Spleen (tissue), 11 donors: Measurements from ENCODE around the gene MRC1. TPM values are rescaled to one million over a fixed set of nuclear protein-coding genes. Genes with fewer than 3 reads are reported as not detected.

ENCODE experiments used
- DNase-seq: peaks from one replicate; pipeline ENCODE4 v3.0.0-alpha.2; 2020
- H3K27ac ChIP-seq, 8 donors: fragments of 200-600 bp; sonication (generic) in 7 of 8; 1 replicate in 4 of 8; 2 replicates in 4 of 8; pipeline versions ENCODE4 v1.5.0 to v1.8.0; 2016 to 2021; ENCODE audit warnings: inconsistent platforms in 4 of 8, mild to moderate bottlenecking in 4 of 8, moderate library complexity in 1 of 8
- H3K27me3 ChIP-seq, 7 donors: fragments of 200-600 bp; sonication (generic) in 6 of 7; replicated peaks in 1 of 7; 1 replicate in 4 of 7; 2 replicates in 3 of 7; pipeline versions ENCODE4 v1.5.0 to v1.8.0; 2016 to 2021; ENCODE audit warnings: inconsistent platforms in 3 of 7, mild to moderate bottlenecking in 1 of 7
- H3K36me3 ChIP-seq, 6 donors: fragments of 200-600 bp; sonication (generic) in 5 of 6; 1 replicate in 4 of 6; 2 replicates in 2 of 6; pipeline versions ENCODE4 v1.5.0 to v1.8.0; 2016 to 2021; ENCODE audit warnings: inconsistent platforms in 2 of 6
- H3K4me1 ChIP-seq, 6 donors: fragments of 200-600 bp; sonication (generic) in 5 of 6; 1 replicate in 3 of 6; 2 replicates in 3 of 6; pipeline versions ENCODE4 v1.5.0 to v1.8.0; 2016 to 2021; ENCODE audit warnings: inconsistent platforms in 3 of 6
- H3K4me3 ChIP-seq, 8 donors: fragments of 200-600 bp; sonication (generic) in 7 of 8; 1 replicate in 4 of 8; 2 replicates in 4 of 8; pipeline versions ENCODE4 v1.5.0 to v1.8.0; 2016 to 2021; ENCODE audit warnings: inconsistent platforms in 4 of 8, mild to moderate bottlenecking in 4 of 8, moderate library complexity in 2 of 8
- H3K9me3 ChIP-seq, 8 donors: fragments of 200-600 bp; sonication (generic) in 7 of 8; 1 replicate in 4 of 8; 2 replicates in 4 of 8; pipeline versions ENCODE4 v1.5.0 to v1.8.0; 2016 to 2021; ENCODE audit warnings: inconsistent platforms in 4 of 8
- CTCF ChIP-seq, 11 experiments: fragments of 200-600 bp in 7 of 11; fragments of 450-650 bp in 4 of 11; sonication (generic) in 4 of 11; IDR thresholded peaks in 8 of 11; conservative IDR thresholded peaks in 3 of 11; 1 replicate in 7 of 11; 2 replicates in 4 of 11; pipeline versions ENCODE4 v1.4.0 to v1.8.0; 2016 to 2021; ENCODE audit warnings: antibody characterized with exemption in 11 of 11, inconsistent platforms in 4 of 11, mild to moderate bottlenecking in 1 of 11
- POLR2A ChIP-seq, 3 donors: fragments of 450-650 bp; IDR thresholded peaks; one replicate each; pipeline ENCODE4 v1.5.1; 2017; ENCODE audit warnings: antibody characterized with exemption in 3 of 3, mild to moderate bottlenecking in 1 of 3
- POLR2AphosphoS5 ChIP-seq, 3 donors: sonication (generic); formaldehyde crosslinking; IDR thresholded peaks; one replicate each; pipeline ENCODE4 v1.5.1; 2017; ENCODE audit warnings: antibody characterized with exemption in 3 of 3
- WGBS, 5 donors: extraction: QIAGEN DNeasy Blood & Tissue Kit in 3 of 5; methylation state at CpG; one replicate each; pipeline versions ENCODE4 v1.1.5 to v1.1.7; 2013 to 2018; 5-methylcytosine and 5-hydroxymethylcytosine counted together
- intact Hi-C: fragments of 100-400 bp; cut with DNase I; formaldehyde crosslinking; loops from one replicate; pipeline ENCODE4 v1.15.0; 2023; ENCODE audit warnings: low total_unique reads
- polyA plus RNA-seq, 3 donors: library from polyadenylated mRNA; stranded (reverse); fragments of 200-250 nt; gene quantifications; one replicate each; pipeline ENCODE4 v1.2.1, GENCODE V29; 2013
- total RNA-seq, 7 donors: library from RNA; depleted of rRNA in 3 of 7; stranded (reverse); fragments of >200 nt in 3 of 7; fragmentation: NEBNext Ultra II Directional in 4 of 7; extraction: Animal tissue kit (Norgen Biotek cat#: 25700) in 4 of 7; gene quantifications; one replicate each; pipeline versions ENCODE4 v1.1.0 to v1.2.1, GENCODE V29; 2016 to 2021
- donor health status: healthy with polysubstance abuse.
- donor health status: DM: no; HTN: no; CAD: no; lungs with moderate emphysema.
- donor health status: DM: no; HTN: no; CAD: no.
- donor health status: Bipolar disorder and iron deficiency.
- donor health status: healthy.
- donor health status: DM: no; HTN: no; CAD: no.
- donor health status: DM: yes; HTN: yes; CAD: no.

The MRC1 gene
- total and polyA plus RNA-seq, 10 donors = 9.9 to 370 (median 129) TPM

- DNase-seq = no peak
- Histone ChIP-seq H3K36me3 (no peaks in the 10 kb centered on the region), H3K4me3 (no peak overlapping the region), H3K27me3 (no peaks in the 10 kb centered on the region), H3K4me1 (peaks cover 0 to 7% (median 0%) of the 10 kb centered on the region in 6 donors), H3K9me3 (no peaks in the 10 kb centered on the region), H3K27ac (no peak overlapping the region)
- TF ChIP-seq CTCF (IDR thresholded peaks at IDR 0.05 in 8 of 11, conservative IDR thresholded peaks at IDR 0.05 in 3 of 11) (no peak), POLR2AphosphoS5 (IDR thresholded peaks at IDR 0.05) (no peak), POLR2A (IDR thresholded peaks at IDR 0.05) (no peak)
- intact Hi-C loops = no loop called here
- WGBS, 5 donors = 83 to 97% (median 91%) methylated on average over 4 of the region's 4 CpGs
Observed at GRCh38 chr10:17795083-17795482, 14.1 kb upstream of the MRC1 start.

- Histone ChIP-seq H3K27me3 (no peaks in the 10 kb centered on the region), H3K4me3 (no peak overlapping the region), H3K27ac (no peak overlapping the region), H3K4me1 (peaks cover 0 to 7% (median 0%) of the 10 kb centered on the region in 6 donors), H3K36me3 (no peaks in the 10 kb centered on the region), H3K9me3 (no peaks in the 10 kb centered on the region)
- intact Hi-C loops = no loop called here
- DNase-seq = no peak
- 82 to 94% (median 87%) methylated on average over 17 of the region's 17 CpGs for WGBS, 5 donors
- TF ChIP-seq CTCF (IDR thresholded peaks at IDR 0.05 in 8 of 11, conservative IDR thresholded peaks at IDR 0.05 in 3 of 11) (no peak), POLR2AphosphoS5 (IDR thresholded peaks at IDR 0.05) (no peak), POLR2A (IDR thresholded peaks at IDR 0.05) (no peak)
Observed at GRCh38 chr10:17795813-17796594, 13.1 kb upstream of the MRC1 start.

- Histone ChIP-seq H3K27ac (no peak overlapping the region), H3K9me3 (peaks cover 0 to 6% (median 0%) of the 10 kb centered on the region in 8 donors), H3K4me3 (no peak overlapping the region), H3K4me1 (peaks cover 0 to 11% (median 0%) of the 10 kb centered on the region in 6 donors), H3K36me3 (no peaks in the 10 kb centered on the region), H3K27me3 (no peaks in the 10 kb centered on the region)
- 77 to 97% (median 88%) methylated on average over 3 of the region's 3 CpGs for WGBS, 5 donors
- no peak for DNase-seq
- no peak for TF ChIP-seq POLR2A (IDR thresholded peaks at IDR 0.05)
- no peak for TF ChIP-seq POLR2AphosphoS5 (IDR thresholded peaks at IDR 0.05)
- intact Hi-C loops = no loop called here
Observed at GRCh38 chr10:17801507-17801906, 7.6 kb upstream of the MRC1 start.

- Histone ChIP-seq H3K4me3 (no peak overlapping the region), H3K27me3 (no peaks in the 10 kb centered on the region), H3K9me3 (peaks cover 0 to 6% (median 0%) of the 10 kb centered on the region in 8 donors), H3K4me1 (peaks cover 0 to 11% (median 0%) of the 10 kb centered on the region in 6 donors), H3K27ac (no peak overlapping the region), H3K36me3 (no peaks in the 10 kb centered on the region)
- WGBS, 5 donors = 91 to 95% (median 94%) methylated on average over 11 of the region's 11 CpGs
- TF ChIP-seq POLR2A (IDR thresholded peaks at IDR 0.05) (no peak), POLR2AphosphoS5 (IDR thresholded peaks at IDR 0.05) (no peak), CTCF (IDR thresholded peaks at IDR 0.05 in 8 of 11, conservative IDR thresholded peaks at IDR 0.05 in 3 of 11) (no peak)
- intact Hi-C loops = no loop called here
- DNase-seq = no peak
Observed at GRCh38 chr10:17802350-17802749, 6.8 kb upstream of the MRC1 start.
